Upper lobe of left lung (tissue), 6 donors: Measurements from ENCODE around the gene CARS2. TPM values are rescaled to one million over a fixed set of nuclear protein-coding genes. Genes with fewer than 3 reads are reported as not detected.
A peak's percentile ranks its signal among the peaks of the same experiment; 100 is the strongest.
"Not testable (repeated sequence)": the region's sequence is repeated elsewhere in the genome, so short reads cannot be mapped to it uniquely, and the experiment has no call there.

ENCODE experiments used
- ATAC-seq, 2 donors: fragments of 200-7000 bp; cut with Tn5 transposase; one replicate each; pipeline ENCODE4 v1.9.1; 2022; ENCODE audit warnings: mild to moderate bottlenecking in 2 of 2, moderate library complexity in 2 of 2; ENCODE audit not compliant: low FRiP score in 2 of 2
- DNase-seq, 2 donors: peaks; one replicate each; pipeline ENCODE4 v3.0.0-alpha.2; 2019 to 2020
- H3K27ac ChIP-seq, 4 donors: fragments of 200-600 bp; sonication (generic); one replicate each; pipeline ENCODE4 v1.5.1; 2016 to 2019
- H3K27me3 ChIP-seq, 4 donors: fragments of 200-600 bp; sonication (generic); one replicate each; pipeline ENCODE4 v1.5.1; 2017 to 2019
- H3K36me3 ChIP-seq, 4 donors: fragments of 200-600 bp; sonication (generic); one replicate each; pipeline ENCODE4 v1.5.1; 2016 to 2019
- H3K4me1 ChIP-seq, 4 donors: fragments of 200-600 bp; sonication (generic); one replicate each; pipeline ENCODE4 v1.5.1; 2018 to 2019
- H3K4me3 ChIP-seq, 4 donors: fragments of 200-600 bp; sonication (generic); one replicate each; pipeline ENCODE4 v1.5.1; 2017 to 2019; ENCODE audit warnings: mild to moderate bottlenecking in 2 of 4, moderate library complexity in 1 of 4
- H3K9me3 ChIP-seq, 4 donors: fragments of 200-600 bp; sonication (generic); one replicate each; pipeline ENCODE4 v1.5.1; 2018 to 2019
- EP300 ChIP-seq, 4 donors: sonication (generic); formaldehyde crosslinking; IDR thresholded peaks; one replicate each; pipeline ENCODE4 v1.5.1; 2017; ENCODE audit warnings: antibody characterized with exemption in 4 of 4, control low read depth in 2 of 4
- POLR2A ChIP-seq, 4 donors: fragments of 450-650 bp; IDR thresholded peaks; one replicate each; pipeline ENCODE4 v1.5.1; 2016 to 2017; ENCODE audit warnings: antibody characterized with exemption in 4 of 4, mild to moderate bottlenecking in 2 of 4
- POLR2AphosphoS5 ChIP-seq, 2 donors: sonication (generic); formaldehyde crosslinking; IDR thresholded peaks; one replicate each; pipeline ENCODE4 v1.5.1; 2017; ENCODE audit warnings: antibody characterized with exemption in 2 of 2
- WGBS, 2 donors: methylation state at CpG; one replicate each; pipeline ENCODE4 v1.1.5; 2017 to 2018; 5-methylcytosine and 5-hydroxymethylcytosine counted together
- total RNA-seq, 6 donors: library from RNA; depleted of rRNA in 4 of 6; stranded (reverse); fragments of >200 nt in 4 of 6; gene quantifications; one replicate each; pipeline versions ENCODE4 v1.1.0 to v1.2.1, GENCODE V29; 2016 to 2021
- TF ChIP-seq, protein P1 (sequence below), 6 experiments: fragments of 450-650 bp in 4 of 6; fragments of 200-600 bp in 2 of 6; sonication (generic) in 2 of 6; IDR thresholded peaks; one replicate each; pipeline ENCODE4 v1.5.1; 2016 to 2019; ENCODE audit warnings: antibody characterized with exemption in 6 of 6
- donor health status: DM: no; HTN: no; CAD: no; lungs with moderate emphysema.
- donor health status: DM: no; HTN: yes; CAD: no; lungs with severe emphysema.

CARS2 gene
- total RNA-seq, 6 donors from 2014 or later = 53.2 to 107 (median 63.0) TPM

DNA sequence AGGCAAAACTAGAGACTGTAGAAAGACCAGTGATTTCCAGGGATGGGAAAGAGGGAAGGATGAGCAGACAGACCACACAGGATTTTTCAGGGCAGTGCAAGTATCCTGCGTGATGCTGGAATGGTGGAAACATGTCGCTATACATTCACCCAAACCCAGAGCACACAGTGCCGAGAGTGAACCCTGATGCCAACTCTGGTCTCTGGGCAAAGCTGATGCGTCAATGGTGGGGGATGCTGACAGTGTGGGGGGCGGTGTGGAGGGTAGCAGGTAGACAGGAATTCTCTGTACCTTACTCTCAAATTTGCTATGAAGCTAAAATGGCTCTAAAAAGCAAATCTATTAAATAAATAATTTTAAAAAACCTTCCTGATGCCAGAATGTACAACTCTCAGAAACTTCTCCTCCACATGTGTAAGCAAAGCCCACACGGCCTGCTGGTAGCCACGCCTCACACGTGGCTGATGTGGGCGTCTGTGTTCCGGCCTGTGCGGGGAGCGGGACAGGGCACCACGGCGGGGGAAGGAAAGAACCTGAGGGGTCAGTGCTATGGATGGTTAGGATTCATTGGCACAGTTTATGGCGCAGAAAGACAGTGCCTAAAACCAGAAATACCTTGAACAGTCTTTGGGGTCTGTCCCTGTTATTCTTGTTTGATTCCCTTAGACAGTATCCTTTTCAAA, 23.9 kb downstream of the CARS2 start:
- Histone ChIP-seq H3K27me3 (no peaks in the 10 kb centered on the region), H3K4me3 (no peak overlapping the region), H3K36me3 (peaks cover 7 to 79% (median 53%) of the 10 kb centered on the region in 4 donors), H3K9me3 (no peaks in the 10 kb centered on the region), H3K4me1 (no peaks in the 10 kb centered on the region), H3K27ac (no peak overlapping the region)
- 88 to 89% methylated on average over 15 of the region's 15 CpGs for WGBS, 2 donors
- ATAC-seq (no peak), DNase-seq (no peak)
- TF ChIP-seq POLR2A (IDR thresholded peaks at IDR 0.05) (no peak), POLR2AphosphoS5 (IDR thresholded peaks at IDR 0.05) (no peak), EP300 (IDR thresholded peaks at IDR 0.05) (no peak)
- TF ChIP-seq, protein P1, sequence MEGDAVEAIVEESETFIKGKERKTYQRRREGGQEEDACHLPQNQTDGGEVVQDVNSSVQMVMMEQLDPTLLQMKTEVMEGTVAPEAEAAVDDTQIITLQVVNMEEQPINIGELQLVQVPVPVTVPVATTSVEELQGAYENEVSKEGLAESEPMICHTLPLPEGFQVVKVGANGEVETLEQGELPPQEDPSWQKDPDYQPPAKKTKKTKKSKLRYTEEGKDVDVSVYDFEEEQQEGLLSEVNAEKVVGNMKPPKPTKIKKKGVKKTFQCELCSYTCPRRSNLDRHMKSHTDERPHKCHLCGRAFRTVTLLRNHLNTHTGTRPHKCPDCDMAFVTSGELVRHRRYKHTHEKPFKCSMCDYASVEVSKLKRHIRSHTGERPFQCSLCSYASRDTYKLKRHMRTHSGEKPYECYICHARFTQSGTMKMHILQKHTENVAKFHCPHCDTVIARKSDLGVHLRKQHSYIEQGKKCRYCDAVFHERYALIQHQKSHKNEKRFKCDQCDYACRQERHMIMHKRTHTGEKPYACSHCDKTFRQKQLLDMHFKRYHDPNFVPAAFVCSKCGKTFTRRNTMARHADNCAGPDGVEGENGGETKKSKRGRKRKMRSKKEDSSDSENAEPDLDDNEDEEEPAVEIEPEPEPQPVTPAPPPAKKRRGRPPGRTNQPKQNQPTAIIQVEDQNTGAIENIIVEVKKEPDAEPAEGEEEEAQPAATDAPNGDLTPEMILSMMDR (IDR thresholded peaks at IDR 0.05) = no peak

- TF ChIP-seq POLR2AphosphoS5 (IDR thresholded peaks at IDR 0.05) (no peak), POLR2A (IDR thresholded peaks at IDR 0.05) (no peak), EP300 (IDR thresholded peaks at IDR 0.05) (no peak)
- TF ChIP-seq, protein P1 (IDR thresholded peaks at IDR 0.05) = peak in 4 of 6 experiments; percentile 8 to 29 (median 16)
- Histone ChIP-seq H3K27me3 (no peaks in the 10 kb centered on the region), H3K4me1 (no peaks in the 10 kb centered on the region), H3K27ac (no peak overlapping the region), H3K36me3 (peaks cover 11 to 80% (median 53%) of the 10 kb centered on the region in 4 donors), H3K9me3 (no peaks in the 10 kb centered on the region), H3K4me3 (no peak overlapping the region)
- ATAC-seq (peak in 1 of 2 donors; percentile 20), DNase-seq (no peak)
- 95 to 98% methylated on average over 7 of the region's 7 CpGs for WGBS, 2 donors
Observed at GRCh38 chr13:110680852-110681251, 25.1 kb downstream of the CARS2 start.

DNA sequence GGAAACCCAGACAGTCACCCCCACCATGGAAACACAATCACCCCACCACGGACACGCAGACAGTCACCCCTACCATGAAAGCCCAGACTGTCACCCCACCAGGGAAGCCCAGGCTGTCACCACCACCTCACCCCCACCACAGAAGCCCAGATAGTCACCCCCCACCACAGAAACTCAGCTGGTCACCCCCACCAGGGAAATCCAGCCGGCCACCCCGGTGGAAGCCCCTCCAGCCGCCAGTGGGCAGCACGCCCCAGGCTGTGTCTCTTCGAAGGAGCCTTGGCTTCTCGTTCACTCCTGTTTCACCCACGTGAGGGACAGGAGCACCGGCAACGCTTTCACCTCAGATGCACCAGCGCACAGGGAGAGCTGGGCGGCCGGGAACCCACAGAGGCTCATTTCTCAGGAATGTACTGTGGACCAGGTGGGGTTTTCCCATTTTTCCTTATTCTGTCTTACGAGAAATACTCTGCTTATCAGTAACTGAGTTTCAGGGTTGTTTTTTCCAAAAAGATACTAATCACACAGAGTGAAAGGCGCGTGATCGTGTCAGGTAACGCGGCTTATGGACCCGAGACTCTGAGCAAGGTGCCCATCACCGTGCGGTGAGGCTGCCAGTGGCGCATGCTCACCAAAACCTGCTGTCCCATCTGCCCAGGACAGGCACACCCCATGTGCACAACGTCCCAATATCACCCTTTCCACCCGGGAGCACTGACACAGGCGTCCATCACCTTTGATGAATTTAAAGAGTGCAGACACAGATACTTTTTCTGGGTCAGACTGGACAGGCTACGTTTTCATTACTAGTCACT, 28.0 kb downstream of the CARS2 start:
- no peaks in the 10 kb centered on the region for H3K4me1 ChIP-seq
- WGBS, 2 donors = 88 to 92% methylated on average over 28 of the region's 28 CpGs
- ATAC-seq (peak in 1 of 2 donors; percentile 17), DNase-seq (peak in 1 of 2 donors; percentile 69)
- H3K27me3 ChIP-seq = no peaks in the 10 kb centered on the region
- H3K36me3 ChIP-seq = peaks cover 14 to 60% (median 46%) of the 10 kb centered on the region in 4 donors
- H3K27ac ChIP-seq = no peak overlapping the region
- TF ChIP-seq, protein P1 (IDR thresholded peaks at IDR 0.05) = no peak
- H3K9me3 ChIP-seq = no peaks in the 10 kb centered on the region
- H3K4me3 ChIP-seq = no peak overlapping the region

GRCh38 chr13:110676595-110677587, 29.0 kb downstream of the CARS2 start:
- no peaks in the 10 kb centered on the region for H3K27me3 ChIP-seq
- DNase-seq (peak in 1 of 2 donors; percentile 51), ATAC-seq (peak; percentile 61 to 72)
- no peaks in the 10 kb centered on the region for H3K4me1 ChIP-seq
- no peak overlapping the region for H3K4me3 ChIP-seq
- WGBS, 2 donors = 84 to 90% methylated on average over 11 to 24 of the region's 28 CpGs
- H3K27ac ChIP-seq = peak overlapping the region in 1 of 4 donors; percentile 53
- TF ChIP-seq, protein P1 (IDR thresholded peaks at IDR 0.05) = no peak
- TF ChIP-seq POLR2A (IDR thresholded peaks at IDR 0.05) (no peak), EP300 (IDR thresholded peaks at IDR 0.05) (no peak), POLR2AphosphoS5 (IDR thresholded peaks at IDR 0.05) (no peak)
- H3K9me3 ChIP-seq = no peaks in the 10 kb centered on the region
- peaks cover 12 to 50% (median 39%) of the 10 kb centered on the region in 4 donors for H3K36me3 ChIP-seq

GRCh38 chr13:110669814-110670213, 36.1 kb downstream of the CARS2 start:
- not testable (repeated sequence) for H3K9me3 ChIP-seq, H3K27me3 ChIP-seq, H3K27ac ChIP-seq, H3K4me1 ChIP-seq, ATAC-seq, H3K4me3 ChIP-seq
- WGBS, 2 donors = 58 to 94% methylated on average over 2 to 10 of the region's 11 CpGs
- H3K36me3 ChIP-seq = peaks cover 12 to 48% (median 32%) of the 10 kb centered on the region in 4 donors
- peak in 1 of 2 donors; percentile 45 for DNase-seq
